ENCODE results near the gene MSRB1.

DNA sequence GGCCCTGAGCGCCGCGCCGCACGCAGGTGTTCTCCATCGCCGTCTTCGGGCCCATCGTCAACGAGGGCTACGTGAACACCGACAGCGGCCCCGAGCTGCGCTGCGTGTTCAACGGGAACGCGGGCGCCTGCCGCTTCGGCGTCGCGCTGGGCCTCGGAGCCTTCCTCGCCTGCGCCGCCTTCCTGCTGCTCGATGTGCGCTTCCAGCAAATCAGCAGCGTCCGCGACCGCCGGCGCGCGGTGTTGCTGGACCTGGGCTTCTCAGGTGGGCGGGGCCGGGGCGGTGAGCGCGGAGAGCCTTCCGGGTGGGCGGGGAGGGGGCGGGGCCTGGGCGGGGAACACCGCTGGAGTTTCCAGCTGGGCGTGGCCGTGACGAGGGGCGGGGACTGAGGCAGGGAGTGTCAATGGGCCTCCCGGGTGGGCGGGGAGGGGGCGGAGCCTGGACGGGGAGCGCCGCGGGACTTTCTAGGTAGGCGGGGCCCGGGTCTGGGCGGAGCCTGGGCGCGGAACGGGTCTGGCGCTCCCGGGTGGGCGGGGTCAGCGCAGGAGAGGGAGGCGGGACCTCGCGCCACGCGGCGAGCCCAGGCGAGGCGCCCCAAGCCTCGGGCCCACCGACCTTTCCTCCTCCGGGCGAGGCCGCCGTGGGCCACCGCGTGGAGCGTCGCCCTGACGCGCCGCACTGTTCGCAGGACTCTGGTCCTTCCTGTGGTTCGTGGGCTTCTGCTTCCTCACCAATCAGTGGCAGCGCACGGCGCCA, 49.1 kb upstream of the MSRB1 start:
- TF ChIP-seq, protein P1, sequence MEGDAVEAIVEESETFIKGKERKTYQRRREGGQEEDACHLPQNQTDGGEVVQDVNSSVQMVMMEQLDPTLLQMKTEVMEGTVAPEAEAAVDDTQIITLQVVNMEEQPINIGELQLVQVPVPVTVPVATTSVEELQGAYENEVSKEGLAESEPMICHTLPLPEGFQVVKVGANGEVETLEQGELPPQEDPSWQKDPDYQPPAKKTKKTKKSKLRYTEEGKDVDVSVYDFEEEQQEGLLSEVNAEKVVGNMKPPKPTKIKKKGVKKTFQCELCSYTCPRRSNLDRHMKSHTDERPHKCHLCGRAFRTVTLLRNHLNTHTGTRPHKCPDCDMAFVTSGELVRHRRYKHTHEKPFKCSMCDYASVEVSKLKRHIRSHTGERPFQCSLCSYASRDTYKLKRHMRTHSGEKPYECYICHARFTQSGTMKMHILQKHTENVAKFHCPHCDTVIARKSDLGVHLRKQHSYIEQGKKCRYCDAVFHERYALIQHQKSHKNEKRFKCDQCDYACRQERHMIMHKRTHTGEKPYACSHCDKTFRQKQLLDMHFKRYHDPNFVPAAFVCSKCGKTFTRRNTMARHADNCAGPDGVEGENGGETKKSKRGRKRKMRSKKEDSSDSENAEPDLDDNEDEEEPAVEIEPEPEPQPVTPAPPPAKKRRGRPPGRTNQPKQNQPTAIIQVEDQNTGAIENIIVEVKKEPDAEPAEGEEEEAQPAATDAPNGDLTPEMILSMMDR (IDR thresholded peaks at IDR 0.05) = no peak
- TF ChIP-seq POLR2A (IDR thresholded peaks at IDR 0.05) = no peak

Data from stomach (tissue), 4 donors.